ENCODE results near the gene NOL6. TPM values are rescaled to one million over a fixed set of nuclear protein-coding genes. Genes with fewer than 3 reads are reported as not detected.

NOL6 gene
- total and polyA plus RNA-seq, 10 of the 15 experiments (the other 5 are each of a cell fraction or from before 2014, with no cell fraction given), result 8.3 to 53.2 (median 33.1) TPM

DNA sequence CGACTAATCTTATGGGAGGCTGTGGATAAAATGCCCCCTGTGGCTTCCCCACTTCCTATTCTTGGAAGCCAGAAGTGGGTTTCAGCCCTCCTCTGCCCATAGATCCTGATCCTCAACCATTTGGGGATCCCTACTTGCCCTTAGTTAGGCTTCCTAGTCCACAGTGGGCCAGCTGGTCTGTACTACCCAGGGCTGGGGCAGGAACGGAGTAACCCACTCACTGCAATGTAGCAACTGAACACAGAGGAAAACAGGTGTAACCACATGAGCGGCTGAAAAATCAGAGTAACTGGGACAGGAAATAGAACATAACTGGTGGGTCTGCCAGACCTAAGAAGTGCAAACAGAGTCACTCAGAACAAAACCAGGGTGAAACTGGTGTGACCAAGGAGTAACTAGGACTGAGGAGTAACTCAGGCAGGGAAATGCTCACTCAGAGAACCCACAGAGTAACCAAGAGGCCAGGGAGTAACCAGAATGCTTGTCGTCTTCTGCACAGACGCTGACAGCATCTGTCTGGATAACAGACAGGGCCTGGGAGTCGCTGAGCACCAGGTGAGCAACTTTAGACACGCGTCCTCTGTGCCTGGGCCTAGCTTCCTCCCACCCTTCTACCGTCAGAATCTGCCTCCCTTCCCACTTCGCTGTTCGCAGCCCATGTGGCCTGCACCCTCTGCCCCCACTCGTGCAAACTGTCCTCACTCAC is 27.3 kb downstream of the NOL6 start (continued):
- TF ChIP-seq, protein P1, sequence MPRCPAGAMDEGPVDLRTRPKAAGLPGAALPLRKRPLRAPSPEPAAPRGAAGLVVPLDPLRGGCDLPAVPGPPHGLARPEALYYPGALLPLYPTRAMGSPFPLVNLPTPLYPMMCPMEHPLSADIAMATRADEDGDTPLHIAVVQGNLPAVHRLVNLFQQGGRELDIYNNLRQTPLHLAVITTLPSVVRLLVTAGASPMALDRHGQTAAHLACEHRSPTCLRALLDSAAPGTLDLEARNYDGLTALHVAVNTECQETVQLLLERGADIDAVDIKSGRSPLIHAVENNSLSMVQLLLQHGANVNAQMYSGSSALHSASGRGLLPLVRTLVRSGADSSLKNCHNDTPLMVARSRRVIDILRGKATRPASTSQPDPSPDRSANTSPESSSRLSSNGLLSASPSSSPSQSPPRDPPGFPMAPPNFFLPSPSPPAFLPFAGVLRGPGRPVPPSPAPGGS (IDR thresholded peaks at IDR 0.05; ENCODE audit: borderline replicate concordance, insufficient read depth, low read depth, low read length, poor library complexity, severe bottlenecking), result no peak
- TF ChIP-seq JUNB (IDR thresholded peaks at IDR 0.05), result peak; percentile 49; the same call in 1 of the 2 replicates
- TF ChIP-seq USF1 (IDR thresholded peaks at IDR 0.05; ENCODE audit: borderline replicate concordance, extremely low read length, insufficient read depth, low read depth, low read length), result no peak
- 0 out of 2 replicates have a peak, but pooled peaks have one; percentile 39 for TF ChIP-seq GATAD2B (conservative IDR thresholded peaks at IDR 0.05; ENCODE audit: low read depth)
- no peak for TF ChIP-seq POLR2A (IDR thresholded peaks at IDR 0.05; ENCODE audit: low read depth, low read length)
- peak; percentile 41; the same call in 1 of the 2 replicates for TF ChIP-seq ZBED1 (IDR thresholded peaks at IDR 0.05; ENCODE audit: borderline replicate concordance)
- peak; percentile 19 to 66; a peak in 2 of 4 replicates for TF ChIP-seq BHLHE40 (IDR thresholded peaks at IDR 0.05; ENCODE audit: borderline replicate concordance in 1 of 2, low read depth in 2 of 2, low read length in 1 of 2)
- TF ChIP-seq SUPT20H (IDR thresholded peaks at IDR 0.05; ENCODE audit: borderline replicate concordance, control insufficient read depth, low read depth, low read length), result no peak
- TF ChIP-seq MTA2 (IDR thresholded peaks at IDR 0.05; ENCODE audit: low read depth), result peak; percentile 20; the same call in 1 of the 2 replicates
- 0 out of 2 replicates have a peak, but pooled peaks have one; percentile 12 for TF ChIP-seq IRF4 (IDR thresholded peaks at IDR 0.05; ENCODE audit: low read depth, low read length)
- TF ChIP-seq BCL11A (IDR thresholded peaks at IDR 0.05; ENCODE audit: low read depth, low read length), result 0 out of 2 replicates have a peak, but pooled peaks have one; percentile 25
- TF ChIP-seq MAX (IDR thresholded peaks at IDR 0.05; ENCODE audit: low read depth, low read length), result peak; percentile 38; the same call in 1 of the 2 replicates
- no peak for TF ChIP-seq MYB (IDR thresholded peaks at IDR 0.05; ENCODE audit: borderline replicate concordance, low read depth, low read length)
- TF ChIP-seq MEF2B (IDR thresholded peaks at IDR 0.05; ENCODE audit: partially characterized antibody, poor library complexity, severe bottlenecking), result no peak
- peak; percentile 95 for TF ChIP-seq PAX5 (IDR thresholded peaks at IDR 0.05; ENCODE audit: borderline replicate concordance, low read depth, low read length)
- peak in 1 of 2 experiments; percentile 47; a peak in 2 of 4 replicates for TF ChIP-seq ETV6 (conservative IDR thresholded peaks at IDR 0.05 in 1 of 2, IDR thresholded peaks at IDR 0.05 in 1 of 2; ENCODE audit: borderline replicate concordance in 1 of 2, low read depth in 1 of 2)
- TF ChIP-seq RFX5 (IDR thresholded peaks at IDR 0.05; ENCODE audit: low read depth, low read length), result no peak
- TF ChIP-seq, protein P2, sequence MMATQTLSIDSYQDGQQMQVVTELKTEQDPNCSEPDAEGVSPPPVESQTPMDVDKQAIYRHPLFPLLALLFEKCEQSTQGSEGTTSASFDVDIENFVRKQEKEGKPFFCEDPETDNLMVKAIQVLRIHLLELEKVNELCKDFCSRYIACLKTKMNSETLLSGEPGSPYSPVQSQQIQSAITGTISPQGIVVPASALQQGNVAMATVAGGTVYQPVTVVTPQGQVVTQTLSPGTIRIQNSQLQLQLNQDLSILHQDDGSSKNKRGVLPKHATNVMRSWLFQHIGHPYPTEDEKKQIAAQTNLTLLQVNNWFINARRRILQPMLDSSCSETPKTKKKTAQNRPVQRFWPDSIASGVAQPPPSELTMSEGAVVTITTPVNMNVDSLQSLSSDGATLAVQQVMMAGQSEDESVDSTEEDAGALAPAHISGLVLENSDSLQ (IDR thresholded peaks at IDR 0.05), result 0 out of 2 replicates have a peak, but pooled peaks have one; percentile 4
- no peak for TF ChIP-seq GABPA (IDR thresholded peaks at IDR 0.05; ENCODE audit: low read depth)
- no peak for TF ChIP-seq HDGF (IDR thresholded peaks at IDR 0.05)
- no peak for TF ChIP-seq TCF7 (IDR thresholded peaks at IDR 0.05; ENCODE audit: borderline replicate concordance)
- no peak for TF ChIP-seq CHD1 (IDR thresholded peaks at IDR 0.05; ENCODE audit: low read depth, low read length)
- TF ChIP-seq ZNF24 (IDR thresholded peaks at IDR 0.05), result no peak
- 0 out of 2 replicates have a peak, but pooled peaks have one; percentile 20 for TF ChIP-seq MLLT1 (IDR thresholded peaks at IDR 0.05)
- TF ChIP-seq CHD2 (IDR thresholded peaks at IDR 0.05; ENCODE audit: borderline replicate concordance, low read depth, low read length), result peak; percentile 15; the same call in 1 of the 2 replicates
- TF ChIP-seq NR2F1 (conservative IDR thresholded peaks at IDR 0.05), result peak; percentile 50; the same call in 1 of the 2 replicates

Data from GM12878 (cell line).